Muscle layer of duodenum (tissue), 2 donors: ENCODE results near the gene FBXL16.

Experiments used
- H3K27ac ChIP-seq: one replicate; pipeline ENCODE4 v1.7.0; 2013; ENCODE audit warnings: mild to moderate bottlenecking, low read length
- H3K27me3 ChIP-seq: one replicate; pipeline ENCODE4 v1.7.0; 2013; ENCODE audit warnings: low read depth, mild to moderate bottlenecking, control low read depth, low read length
- H3K36me3 ChIP-seq, 2 donors: one replicate each; pipeline ENCODE4 v1.7.0; 2013; ENCODE audit warnings: low read length in 2 of 2, control low read depth in 1 of 2, mild to moderate bottlenecking in 1 of 2; ENCODE audit not compliant: insufficient read depth in 2 of 2, control insufficient read depth in 1 of 2
- H3K4me1 ChIP-seq, 2 donors: one replicate each; pipeline ENCODE4 v1.7.0; 2013; ENCODE audit warnings: low read length in 2 of 2, mild to moderate bottlenecking in 2 of 2, control low read depth in 1 of 2, moderate library complexity in 1 of 2; ENCODE audit not compliant: insufficient read depth in 2 of 2, control insufficient read depth in 1 of 2
- H3K4me3 ChIP-seq, 2 donors: one replicate each; pipeline ENCODE4 v1.7.0; 2013; ENCODE audit warnings: low read length in 2 of 2, low read depth in 1 of 2, mild to moderate bottlenecking in 1 of 2
- H3K9me3 ChIP-seq, 2 donors: one replicate each; pipeline ENCODE4 v1.7.0; 2013; ENCODE audit warnings: low read length in 2 of 2, control low read depth in 1 of 2, mild to moderate bottlenecking in 1 of 2; ENCODE audit not compliant: control insufficient read depth in 1 of 2
- donor health status: healthy.

FBXL16 gene

DNA sequence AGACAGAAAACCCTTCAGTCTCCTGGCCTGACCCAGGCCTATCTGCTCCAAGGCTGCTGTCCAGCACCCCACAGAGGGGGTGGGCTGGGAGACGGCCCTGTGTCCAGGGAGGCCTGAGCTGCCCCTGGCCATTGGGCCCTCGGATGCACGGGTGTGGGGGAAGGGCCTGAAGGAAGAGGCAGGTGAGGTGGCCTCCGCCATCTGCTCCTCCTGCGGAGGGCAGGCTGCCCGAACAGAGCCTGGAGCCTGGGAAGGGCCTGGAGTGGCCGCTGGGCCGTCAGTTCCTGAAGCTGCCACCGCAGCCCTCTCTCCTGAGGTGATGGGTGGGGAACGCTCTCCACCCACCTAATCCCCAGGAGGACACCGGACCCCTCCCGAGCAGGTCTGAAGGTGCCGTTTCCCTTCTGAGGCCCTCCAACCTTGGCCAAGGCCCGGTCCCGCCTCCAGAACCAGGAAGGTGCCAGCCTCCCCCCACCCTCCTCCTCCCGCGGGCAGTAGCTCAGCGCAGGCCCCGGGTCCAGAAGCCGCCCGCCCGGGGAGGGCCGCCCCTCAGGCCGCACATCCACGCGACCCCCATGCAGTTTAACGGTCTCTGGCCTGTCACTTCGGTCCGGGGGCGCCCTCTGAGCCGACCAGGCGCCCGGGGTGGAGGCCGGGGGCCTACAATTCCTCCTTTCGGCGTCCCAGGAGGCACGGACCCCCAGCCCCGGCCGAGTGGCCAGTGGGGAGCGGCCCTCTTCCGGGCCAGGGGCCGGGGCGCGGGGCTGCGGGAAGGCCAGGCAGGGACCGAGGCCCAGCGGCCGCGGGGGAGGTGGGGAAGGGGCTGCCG, 835 bp downstream of the FBXL16 start:
- no peak overlapping the region for H3K27ac ChIP-seq
- no peaks in the 10 kb centered on the region for H3K9me3 ChIP-seq
- H3K4me1 ChIP-seq = peaks cover 0 to 24% of the 10 kb centered on the region in 2 donors
- peaks cover 56% of the 10 kb centered on the region for H3K27me3 ChIP-seq
- H3K36me3 ChIP-seq = no peaks in the 10 kb centered on the region
- no peak overlapping the region for H3K4me3 ChIP-seq

DNA sequence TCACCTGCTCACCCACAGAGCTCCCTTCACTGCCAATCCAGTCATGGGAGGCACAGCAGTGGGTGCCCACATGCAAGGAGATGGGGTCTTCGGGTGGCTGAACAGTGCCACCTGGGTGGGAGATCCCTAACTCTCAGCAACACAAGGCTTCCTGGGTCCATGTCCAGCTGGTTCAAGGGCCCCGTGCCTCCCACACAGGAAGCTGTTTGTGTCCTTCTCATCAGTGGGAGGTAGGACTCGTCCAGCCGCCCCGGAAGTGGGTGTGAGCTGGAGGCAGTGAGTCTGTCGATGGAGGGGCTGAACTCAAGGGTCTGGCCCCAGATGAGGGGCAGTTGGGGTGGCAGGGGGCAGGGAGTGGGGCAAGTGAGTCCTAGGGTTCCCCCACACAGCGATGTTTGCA, 1.6 kb downstream of the FBXL16 start:
- H3K4me1 ChIP-seq = peaks cover 0 to 23% of the 10 kb centered on the region in 2 donors
- H3K36me3 ChIP-seq = no peaks in the 10 kb centered on the region
- H3K27me3 ChIP-seq = peaks cover 53% of the 10 kb centered on the region
- H3K27ac ChIP-seq = no peak overlapping the region
- H3K9me3 ChIP-seq = no peaks in the 10 kb centered on the region
- H3K4me3 ChIP-seq = no peak overlapping the region

- Histone ChIP-seq H3K36me3 (no peaks in the 10 kb centered on the region), H3K27ac (no peak overlapping the region), H3K4me1 (peaks cover 0 to 23% of the 10 kb centered on the region in 2 donors), H3K9me3 (no peaks in the 10 kb centered on the region), H3K27me3 (peaks cover 47% of the 10 kb centered on the region), H3K4me3 (no peak overlapping the region)
Observed at GRCh38 chr16:703406-703805, 2.2 kb downstream of the FBXL16 start.

- H3K27ac ChIP-seq = no peak overlapping the region
- peaks cover 0 to 23% of the 10 kb centered on the region in 2 donors for H3K4me1 ChIP-seq
- H3K9me3 ChIP-seq = no peaks in the 10 kb centered on the region
- H3K4me3 ChIP-seq = no peak overlapping the region
- no peaks in the 10 kb centered on the region for H3K36me3 ChIP-seq
- peaks cover 39% of the 10 kb centered on the region for H3K27me3 ChIP-seq
Observed at GRCh38 chr16:702341-702740, 3.3 kb downstream of the FBXL16 start.

GRCh38 chr16:700684-701584, 4.7 kb downstream of the FBXL16 start:
- H3K4me3 ChIP-seq = no peak overlapping the region
- peaks cover 0 to 16% of the 10 kb centered on the region in 2 donors for H3K4me1 ChIP-seq
- H3K27ac ChIP-seq = no peak overlapping the region
- H3K27me3 ChIP-seq = peaks cover 30% of the 10 kb centered on the region
- no peaks in the 10 kb centered on the region for H3K36me3 ChIP-seq
- H3K9me3 ChIP-seq = no peaks in the 10 kb centered on the region

- Histone ChIP-seq H3K36me3 (no peaks in the 10 kb centered on the region), H3K27me3 (peaks cover 34% of the 10 kb centered on the region), H3K4me3 (no peak overlapping the region), H3K9me3 (no peaks in the 10 kb centered on the region), H3K27ac (no peak overlapping the region), H3K4me1 (peaks cover 0 to 29% of the 10 kb centered on the region in 2 donors)
Observed at GRCh38 chr16:698911-699671, 6.5 kb downstream of the FBXL16 start.

GRCh38 chr16:695355-696089, 10.1 kb downstream of the FBXL16 start:
- Histone ChIP-seq H3K9me3 (no peaks in the 10 kb centered on the region), H3K36me3 (no peaks in the 10 kb centered on the region), H3K27me3 (peaks cover 27% of the 10 kb centered on the region), H3K4me1 (peaks cover 0 to 31% of the 10 kb centered on the region in 2 donors), H3K4me3 (peak overlapping the region in 1 of 2 donors; percentile 15), H3K27ac (no peak overlapping the region)

- Histone ChIP-seq H3K36me3 (no peaks in the 10 kb centered on the region), H3K9me3 (no peaks in the 10 kb centered on the region), H3K4me1 (peaks cover 0 to 31% of the 10 kb centered on the region in 2 donors), H3K27me3 (peaks cover 27% of the 10 kb centered on the region), H3K27ac (no peak overlapping the region), H3K4me3 (no peak overlapping the region)
Observed at GRCh38 chr16:694863-695354, 10.7 kb downstream of the FBXL16 start.

DNA sequence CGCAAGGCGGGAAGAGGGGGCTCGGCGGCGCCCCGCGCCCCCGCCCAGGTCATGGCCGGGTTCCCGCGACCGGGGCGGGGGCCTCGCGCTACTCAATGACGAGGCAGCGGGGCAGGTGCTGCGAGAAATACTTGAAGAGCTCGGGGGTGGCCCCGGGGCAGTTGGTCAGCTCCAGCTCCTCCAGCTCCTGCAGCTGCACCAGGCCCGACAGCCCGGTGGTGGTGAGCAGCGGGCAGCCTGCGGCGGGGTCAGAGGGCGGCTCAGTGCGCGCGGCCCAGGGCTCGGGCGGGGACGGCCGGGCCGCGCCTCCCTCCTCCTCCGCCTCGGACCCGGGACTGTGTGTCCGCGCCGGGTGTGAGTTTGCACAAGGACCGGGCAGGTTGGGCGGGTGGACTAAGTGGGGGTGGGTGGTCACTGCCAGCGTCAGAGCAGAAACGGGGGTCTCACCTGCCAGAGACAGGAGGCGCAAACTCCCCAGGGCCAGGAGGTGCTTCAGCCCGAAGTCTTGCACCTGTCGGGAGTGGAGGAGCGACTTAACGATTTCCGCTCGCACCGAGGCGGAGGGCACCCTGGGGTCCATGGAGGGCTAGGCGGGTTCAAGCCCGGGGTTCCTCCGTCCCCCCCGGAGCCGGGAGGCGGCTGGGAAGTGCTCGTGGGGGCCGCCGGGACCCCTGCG, 11.3 kb downstream of the FBXL16 start:
- no peak overlapping the region for H3K27ac ChIP-seq
- H3K27me3 ChIP-seq = peaks cover 25% of the 10 kb centered on the region
- no peak overlapping the region for H3K4me3 ChIP-seq
- no peaks in the 10 kb centered on the region for H3K36me3 ChIP-seq
- no peaks in the 10 kb centered on the region for H3K9me3 ChIP-seq
- H3K4me1 ChIP-seq = peaks cover 5 to 37% of the 10 kb centered on the region in 2 donors

- Histone ChIP-seq H3K4me3 (no peak overlapping the region), H3K27ac (no peak overlapping the region), H3K4me1 (peaks cover 7 to 42% of the 10 kb centered on the region in 2 donors), H3K36me3 (no peaks in the 10 kb centered on the region), H3K27me3 (peaks cover 22% of the 10 kb centered on the region), H3K9me3 (no peaks in the 10 kb centered on the region)
Observed at GRCh38 chr16:693766-694165, 11.8 kb downstream of the FBXL16 start.
